Effector memory CD4-positive, alpha-beta T cell (primary cell): ENCODE measurements around the gene SMC4.
A peak's percentile ranks its signal among the peaks of the same experiment; 100 is the strongest.

Experiments used
- DNase-seq, 3 donors: peaks; one replicate each; pipeline ENCODE4 v3.0.0-alpha.2; 2020
- H3K27ac ChIP-seq: 2 replicates; pipeline ENCODE4 v1.7.0; 2013; ENCODE audit warnings: mild to moderate bottlenecking, low read length, moderate library complexity; ENCODE audit not compliant: insufficient read depth, poor library complexity, severe bottlenecking
- H3K27me3 ChIP-seq: replicated peaks from 2 replicates; pipeline ENCODE4 v1.7.0; 2013; ENCODE audit warnings: mild to moderate bottlenecking, low read length; ENCODE audit not compliant: insufficient read depth, control insufficient read depth, poor library complexity, severe bottlenecking
- H3K36me3 ChIP-seq: 2 replicates; pipeline ENCODE4 v1.7.0; 2013; ENCODE audit warnings: mild to moderate bottlenecking, low read length, moderate library complexity; ENCODE audit not compliant: control insufficient read depth, insufficient read depth
- H3K4me1 ChIP-seq: 2 replicates; pipeline ENCODE4 v1.7.0; 2013; ENCODE audit warnings: low read length, mild to moderate bottlenecking; ENCODE audit not compliant: control insufficient read depth, insufficient read depth, poor library complexity, severe bottlenecking
- H3K4me3 ChIP-seq: 2 replicates; pipeline ENCODE4 v1.7.0; 2013; ENCODE audit warnings: low read length, low read depth, mild to moderate bottlenecking; ENCODE audit not compliant: insufficient read depth, poor library complexity, severe bottlenecking
- H3K9me3 ChIP-seq: 2 replicates; pipeline ENCODE4 v1.7.0; 2013; ENCODE audit warnings: mild to moderate bottlenecking, low read length, moderate library complexity; ENCODE audit not compliant: control insufficient read depth

The SMC4 gene

GRCh38 chr3:160440687-160441086 lies 41.2 kb downstream of the SMC4 start:
- no peak for DNase-seq
- Histone ChIP-seq H3K27ac (no peak overlapping the region), H3K9me3 (no peaks in the 10 kb centered on the region), H3K27me3 (no peaks in the 10 kb centered on the region), H3K36me3 (peaks cover 7% of the 10 kb centered on the region), H3K4me3 (no peak overlapping the region), H3K4me1 (peaks cover 3% of the 10 kb centered on the region)

GRCh38 chr3:160444411-160444810 lies 45.0 kb downstream of the SMC4 start:
- no peaks in the 10 kb centered on the region for H3K27me3 ChIP-seq
- no peak for DNase-seq
- no peak overlapping the region for H3K27ac ChIP-seq
- peaks cover 5% of the 10 kb centered on the region for H3K4me1 ChIP-seq
- peaks cover 5% of the 10 kb centered on the region for H3K36me3 ChIP-seq
- H3K9me3 ChIP-seq: no peaks in the 10 kb centered on the region
- H3K4me3 ChIP-seq: no peak overlapping the region

DNA sequence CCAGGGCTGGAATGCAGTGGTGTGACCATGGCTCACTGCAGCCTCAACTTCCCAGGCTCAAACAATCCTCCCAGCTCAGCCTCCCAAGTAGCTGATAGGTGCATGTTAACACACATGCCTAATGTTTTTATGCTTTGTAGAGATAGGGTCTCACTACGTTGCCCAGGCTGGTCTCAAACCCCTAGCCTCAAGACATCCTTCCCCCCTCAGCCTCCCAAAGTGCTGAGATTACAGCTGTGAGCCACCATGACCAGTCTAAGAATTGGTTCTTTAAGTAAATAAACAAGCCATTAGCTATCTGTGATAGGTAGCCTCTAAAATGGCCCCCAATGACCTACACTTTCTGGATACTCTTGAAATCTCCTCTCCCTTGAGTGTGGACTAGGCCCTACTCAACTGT lies 46.4 kb downstream of the SMC4 start:
- no peak overlapping the region for H3K27ac ChIP-seq
- H3K4me3 ChIP-seq: no peak overlapping the region
- H3K4me1 ChIP-seq: peaks cover 9% of the 10 kb centered on the region
- no peaks in the 10 kb centered on the region for H3K9me3 ChIP-seq
- no peak for DNase-seq
- no peaks in the 10 kb centered on the region for H3K36me3 ChIP-seq
- H3K27me3 ChIP-seq: no peaks in the 10 kb centered on the region

GRCh38 chr3:160446522-160447056 lies 47.1 kb downstream of the SMC4 start:
- Histone ChIP-seq H3K27ac (no peak overlapping the region), H3K4me3 (no peak overlapping the region), H3K9me3 (no peaks in the 10 kb centered on the region), H3K4me1 (peaks cover 9% of the 10 kb centered on the region), H3K27me3 (no peaks in the 10 kb centered on the region), H3K36me3 (no peaks in the 10 kb centered on the region)
- DNase-seq: no peak

- Histone ChIP-seq H3K4me1 (peaks cover 9% of the 10 kb centered on the region), H3K4me3 (no peak overlapping the region), H3K36me3 (no peaks in the 10 kb centered on the region), H3K27me3 (no peaks in the 10 kb centered on the region), H3K9me3 (no peaks in the 10 kb centered on the region), H3K27ac (no peak overlapping the region)
- DNase-seq: no peak
These were observed 48.1 kb downstream of the SMC4 start for GRCh38 chr3:160447544-160447943.

- DNase-seq: no peak
- H3K4me1 ChIP-seq: peaks cover 9% of the 10 kb centered on the region
- H3K4me3 ChIP-seq: peak overlapping the region; percentile 79
These were observed 49.6 kb downstream of the SMC4 start for GRCh38 chr3:160448845-160449635.

DNA sequence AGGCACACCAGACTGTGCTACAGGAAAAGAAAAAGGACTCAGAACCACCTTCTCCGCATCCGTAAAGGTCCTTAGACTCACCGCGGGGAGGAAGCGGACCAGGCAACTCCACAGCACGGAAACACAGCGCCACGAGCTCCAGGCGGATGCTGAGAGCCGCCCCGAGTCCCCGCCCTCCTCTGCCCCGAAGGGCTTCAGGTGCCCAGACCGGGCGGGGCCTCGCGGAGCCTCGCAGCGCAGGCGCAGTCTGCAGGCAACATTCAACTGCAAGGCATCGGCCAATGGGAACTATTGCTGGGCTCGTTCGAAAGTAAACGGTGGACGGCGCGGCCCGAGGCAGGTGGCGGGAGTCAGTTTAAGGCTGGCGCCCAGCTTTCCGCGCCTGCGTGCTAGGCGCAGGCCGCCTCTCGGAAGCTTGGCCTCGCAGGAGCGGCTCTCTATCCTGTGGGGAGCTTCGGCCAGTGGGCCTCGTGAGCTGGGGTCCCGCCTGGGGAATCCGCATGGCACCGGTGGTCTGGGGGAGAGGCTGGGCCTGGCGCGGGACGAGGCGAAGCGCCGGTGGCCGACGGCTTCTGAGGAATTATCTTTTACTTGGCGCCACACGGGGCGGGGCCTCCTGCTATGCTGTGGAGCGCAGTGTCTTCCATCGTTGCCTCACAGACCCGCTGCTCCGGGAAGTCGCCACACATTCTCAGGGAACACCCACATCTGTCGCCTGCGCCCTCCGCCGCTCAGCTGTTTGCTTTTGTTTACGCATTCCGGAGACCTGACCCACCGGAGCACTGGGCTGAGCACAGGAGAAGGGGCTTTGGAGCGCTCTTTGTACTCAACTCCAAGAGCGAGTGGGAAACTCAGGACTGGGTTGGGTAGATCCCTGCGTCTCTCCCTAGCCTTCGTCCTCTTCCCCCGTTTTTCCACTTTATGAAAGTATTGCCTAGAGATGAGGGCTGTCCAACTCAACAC lies 50.5 kb downstream of the SMC4 start, which contains the start of gene TRIM59:
TSS of gene TRIM59 (minus strand) at position 151 of the 963 bp plus-strand sequence. CDS start 10,603 bp downstream, outside the sequence.
- DNase-seq: peak; percentile 93 to 97 (median 95)
- Histone ChIP-seq H3K4me3 (peak within 1 kb of the TSS; percentile 79), H3K4me1 (peaks cover 9% of the 10 kb centered on the region)

More at GRCh38 chr3:160448845-160449635, 49.6 kb downstream of the SMC4 start:
- Histone ChIP-seq H3K9me3 (no peaks in the 10 kb centered on the region), H3K27ac (peak overlapping the region; percentile 76), H3K27me3 (no peaks in the 10 kb centered on the region), H3K36me3 (no peaks in the 10 kb centered on the region)

DNA sequence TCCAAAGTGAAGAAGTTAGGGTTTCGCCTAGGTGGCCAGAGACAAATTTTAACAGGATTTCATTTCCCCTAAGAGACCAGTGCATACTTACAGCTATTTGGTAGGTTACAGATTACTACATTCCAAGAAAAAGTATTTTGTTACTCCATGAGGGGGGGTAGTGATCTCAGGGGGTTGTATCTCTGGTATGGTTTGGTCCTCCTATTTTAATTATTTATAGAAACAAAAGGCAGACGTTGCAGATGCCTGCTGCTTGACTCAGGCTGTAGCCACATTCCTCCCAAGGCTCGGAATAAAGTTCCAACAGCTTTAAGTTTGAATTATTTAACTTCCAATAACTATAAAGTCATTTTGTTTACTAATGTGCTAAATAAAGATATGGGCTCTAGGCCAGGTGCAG lies 51.4 kb downstream of the SMC4 start:
- no peaks in the 10 kb centered on the region for H3K9me3 ChIP-seq
- no peaks in the 10 kb centered on the region for H3K36me3 ChIP-seq
- H3K4me1 ChIP-seq: peaks cover 9% of the 10 kb centered on the region
- DNase-seq: no peak
- no peaks in the 10 kb centered on the region for H3K27me3 ChIP-seq
- H3K4me3 ChIP-seq: no peak overlapping the region
- no peak overlapping the region for H3K27ac ChIP-seq

More for the DNA sequence above, 50.5 kb downstream of the SMC4 start, which contains the start of gene TRIM59:
- no peaks in the 10 kb centered on the region for H3K36me3 ChIP-seq
- no peaks in the 10 kb centered on the region for H3K27me3 ChIP-seq
- peak within 1 kb of the TSS; percentile 76 for H3K27ac ChIP-seq
- H3K9me3 ChIP-seq: no peaks in the 10 kb centered on the region

DNA sequence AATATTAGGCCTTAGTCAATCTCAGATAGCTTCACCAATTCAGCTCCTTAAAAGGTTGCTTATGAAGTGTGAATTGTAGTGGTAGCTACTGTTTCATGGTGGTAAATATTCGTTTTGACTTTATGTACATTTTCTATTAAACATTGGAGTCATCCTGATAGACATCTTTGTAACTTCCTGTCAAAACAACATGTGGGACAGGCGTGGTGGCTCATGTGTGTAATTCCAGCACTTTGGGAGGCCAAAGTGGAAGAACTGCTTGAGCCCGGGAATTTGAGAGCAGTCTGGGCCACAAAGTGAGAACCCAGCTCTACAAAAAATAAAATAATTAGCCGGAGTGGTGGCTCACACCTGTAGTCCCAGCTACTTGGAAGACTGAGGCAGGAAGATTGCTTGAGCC lies 52.2 kb downstream of the SMC4 start:
- Histone ChIP-seq H3K4me3 (no peak overlapping the region), H3K36me3 (no peaks in the 10 kb centered on the region), H3K9me3 (no peaks in the 10 kb centered on the region), H3K27me3 (no peaks in the 10 kb centered on the region), H3K27ac (no peak overlapping the region), H3K4me1 (peaks cover 9% of the 10 kb centered on the region)
- no peak for DNase-seq
